A549 (cell line): ENCODE data around the gene VCL. TPM values are rescaled to one million over a fixed set of nuclear protein-coding genes. Genes with fewer than 3 reads are reported as not detected.

Experiments used
- ATAC-seq, 2 experiments: fragments of 200-7000 bp in 1 of 2; fragments of >200 bp in 1 of 2; cut with Nextera tagmentation in 1 of 2; cut with Tn5 transposase in 1 of 2; 3 replicates each; pipeline versions ENCODE4 v1.8.0 to v1.9.1; 2018 to 2020; ENCODE audit warnings: mild to moderate bottlenecking in 1 of 2, moderate library complexity in 1 of 2
- CTCF ChIA-PET: fragments of 300-600 bp; sonication (Branson Sonifier 250); formaldehyde crosslinking; extraction: SDS; loops from one replicate; lab custom pipeline; 2021; ENCODE audit warnings: antibody characterized with exemption, inconsistent platforms; lab: Yijun Ruan, JAX
- POLR2A ChIA-PET: fragments of 350-600 bp; formaldehyde crosslinking; extraction: SDS; loops from one replicate; lab custom pipeline; 2021; ENCODE audit warnings: antibody characterized with exemption, inconsistent platforms; lab: Yijun Ruan, JAX
- DNase-seq, 2 experiments: peaks; one replicate each; pipeline versions ENCODE4 v3.0.0 to v3.0.0-alpha.2; 2011 to 2016; ENCODE audit warnings: low read depth in 1 of 2, low spot score in 1 of 2
- FAIRE-seq: peaks from 2 replicates; lab custom pipeline; 2011; peaks lifted over from hg19 to GRCh38; lab: Jason Lieb, UNC
- H3K27ac ChIP-seq, 2 experiments: fragments of >200 bp; sonication (Bioruptor Twin); formaldehyde crosslinking; 3 replicates each; pipeline ENCODE4 v1.5.1; 2016 to 2017
- H3K4me1 ChIP-seq: fragments of >200 bp; sonication (Bioruptor Twin); formaldehyde crosslinking; 3 replicates; pipeline ENCODE4 v1.6.1; 2016
- H3K4me2 ChIP-seq: fragments of >200 bp; sonication (Bioruptor Twin); formaldehyde crosslinking; 3 replicates; pipeline ENCODE4 v1.6.1; 2016
- H3K4me3 ChIP-seq: fragments of >200 bp; sonication (Bioruptor Twin); formaldehyde crosslinking; 3 replicates; pipeline ENCODE4 v1.5.1; 2016
- H3K9me3 ChIP-seq: fragments of >200 bp; sonication (Bioruptor Twin); formaldehyde crosslinking; 3 replicates; pipeline ENCODE4 v1.6.1; 2016
- BHLHE40 ChIP-seq: IDR thresholded peaks from 2 replicates; pipeline ENCODE4 v1.6.1; 2012; ENCODE audit warnings: low read depth, low read length, inconsistent platforms
- CBX2 ChIP-seq: fragments of 200-600 bp; sonication (generic); IDR thresholded peaks from 2 replicates; pipeline ENCODE4 v1.6.1; 2016; ENCODE audit warnings: low read depth, mild to moderate bottlenecking, borderline replicate concordance
- CHD4 ChIP-seq: fragments of 200-600 bp; sonication (generic); IDR thresholded peaks from 2 replicates; pipeline ENCODE4 v1.6.1; 2016; ENCODE audit warnings: antibody characterized with exemption, mild to moderate bottlenecking, borderline replicate concordance
- CTCF ChIP-seq: fragments of >200 bp; sonication (Bioruptor Twin); formaldehyde crosslinking; IDR thresholded peaks from 3 replicates; pipeline ENCODE4 v1.5.1; 2016
- ESRRA ChIP-seq: fragments of 150-350 bp; IDR thresholded peaks from 2 replicates; pipeline ENCODE4 v1.6.1; 2014; ENCODE audit warnings: mild to moderate bottlenecking, low read length, borderline replicate concordance
- FOSB ChIP-seq: fragments of 250-450 bp; sonication (Bioruptor Pico); IDR thresholded peaks from 2 replicates; pipeline ENCODE4 v1.5.0; 2020; ENCODE audit warnings: mild to moderate bottlenecking, moderate library complexity
- HMGXB4 ChIP-seq: fragments of 250-450 bp; sonication (Bioruptor Pico); IDR thresholded peaks from 2 replicates; pipeline ENCODE4 v1.5.0; 2021; ENCODE audit warnings: mild to moderate bottlenecking, moderate library complexity, borderline replicate concordance
- HOXA7 ChIP-seq: fragments of 250-450 bp; sonication (Bioruptor Pico); IDR thresholded peaks from 2 replicates; pipeline ENCODE4 v1.5.0; 2020; ENCODE audit warnings: mild to moderate bottlenecking, moderate library complexity
- HOXB5 ChIP-seq: fragments of 250-450 bp; sonication (Bioruptor Pico); IDR thresholded peaks from 2 replicates; pipeline ENCODE4 v1.5.0; 2020; ENCODE audit warnings: mild to moderate bottlenecking, moderate library complexity
- JUNB ChIP-seq: fragments of >200 bp; sonication (Bioruptor Twin); formaldehyde crosslinking; IDR thresholded peaks from 2 replicates; pipeline ENCODE4 v1.6.1; 2016
- KDM1A ChIP-seq: fragments of 200-600 bp; sonication (generic); IDR thresholded peaks from 2 replicates; pipeline ENCODE4 v1.6.1; 2016; ENCODE audit warnings: low read depth, mild to moderate bottlenecking
- MAZ ChIP-seq: fragments of 150-350 bp; IDR thresholded peaks from 2 replicates; pipeline ENCODE4 v1.6.1; 2014; ENCODE audit warnings: antibody characterized with exemption, low read depth, low read length, borderline replicate concordance
- NR3C1 ChIP-seq: fragments of >200 bp; sonication (Bioruptor Twin); formaldehyde crosslinking; IDR thresholded peaks from 3 replicates; pipeline ENCODE4 v1.6.1; 2017
- PHF8 ChIP-seq: fragments of 200-600 bp; sonication (generic); IDR thresholded peaks from 2 replicates; pipeline ENCODE4 v1.6.1; 2016; ENCODE audit warnings: low read depth, mild to moderate bottlenecking, antibody characterized with exemption, moderate library complexity, borderline replicate concordance
- RCOR1 ChIP-seq: fragments of 150-350 bp; IDR thresholded peaks from 2 replicates; pipeline ENCODE4 v1.6.1; 2014; ENCODE audit warnings: antibody characterized with exemption, low read length, low read depth
- RFX5 ChIP-seq: fragments of 450-650 bp; IDR thresholded peaks from 2 replicates; pipeline ENCODE4 v1.7.1; 2014; ENCODE audit warnings: antibody characterized with exemption, mild to moderate bottlenecking, moderate library complexity
- TFCP2L1 ChIP-seq: fragments of 250-450 bp; sonication (Bioruptor Pico); IDR thresholded peaks from 2 replicates; pipeline ENCODE4 v1.5.0; 2021; ENCODE audit warnings: mild to moderate bottlenecking
- ZNF302 ChIP-seq: fragments of 250-450 bp; sonication (Bioruptor Pico); IDR thresholded peaks from 2 replicates; pipeline ENCODE4 v1.9.0; 2021; ENCODE audit warnings: inconsistent platforms, mild to moderate bottlenecking, moderate library complexity
- WGBS: methylation state at CpG from one replicate; pipeline ENCODE4 v1.1.6; 2017; ENCODE audit errors: missing lambda C conversion rate; 5-methylcytosine and 5-hydroxymethylcytosine counted together
- polyA plus RNA-seq, 4 experiments: library from polyadenylated mRNA; depleted of rRNA in 3 of 4; stranded (reverse); fragments of >200 nt; fragmentation: RNase III in 1 of 4; extraction: RNeasy Plus Mini Kit Qiagen cat#74134 plus additional on column Dnase treatment in 1 of 4; gene quantifications; 2 replicates in 3 of 4; 3 replicates in 1 of 4; pipeline ENCODE4 v1.2.3, GENCODE V29; 2011 to 2017

Gene VCL
- polyA plus RNA-seq, 2 of the 4 experiments (the other 2 are of a cell fraction) = 101 to 112 TPM

DNA sequence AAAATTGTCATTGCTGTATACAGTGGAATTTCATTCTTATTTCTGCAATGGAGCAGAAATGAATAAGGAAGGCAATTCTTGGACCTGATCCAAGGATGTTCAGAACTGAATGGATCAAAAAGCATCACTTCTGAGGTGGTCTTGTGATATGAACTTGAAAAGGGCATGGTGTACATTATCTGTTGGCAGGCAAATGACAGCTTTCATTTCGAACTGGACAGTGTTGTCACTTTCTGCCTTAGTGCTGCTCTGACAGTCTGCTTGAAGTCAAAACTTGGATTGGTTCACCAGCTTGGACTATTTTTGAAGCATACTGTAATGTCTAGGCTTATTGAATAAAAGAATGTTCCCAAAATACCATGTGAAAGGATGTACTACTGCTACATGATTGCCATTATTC, 52.0 kb downstream of the VCL start:
- 82% methylated on average over 1 of the region's 1 CpG for WGBS
- Histone ChIP-seq H3K27ac (no peak overlapping the region; a peak in 1 of 6 replicates), H3K4me3 (no peak overlapping the region), H3K4me1 (peaks cover 70% of the 10 kb centered on the region), H3K4me2 (peak overlapping the region; percentile 17; the same call in 1 of the 3 replicates), H3K9me3 (no peaks in the 10 kb centered on the region)
- ATAC-seq (peak in 1 of 2 experiments; percentile 11; a peak in 1 of 6 replicates), FAIRE-seq (no peak), DNase-seq (no peak)
- ChIA-PET POLR2A (no interaction called here), CTCF (interaction anchor here (0.7 to 3.3 kb wide), 7 partner anchors 16 to 164 kb away, joined by 3 to 14 read pairs (median 3); no protein-coding TSS in a partner anchor)
- TF ChIP-seq JUNB = no peak
- no peak for TF ChIP-seq HOXA7 (CRISPR knock-in tag)
- TF ChIP-seq RCOR1 = no peak
- TF ChIP-seq CTCF = no peak
- TF ChIP-seq CHD4 = no peak

- FAIRE-seq (no peak), DNase-seq (no peak), ATAC-seq (no peak)
- CTCF ChIA-PET = interaction anchor here (0.7 to 3.3 kb wide), 6 partner anchors 16 to 201 kb away, joined by 3 to 14 read pairs (median 3); no protein-coding TSS in a partner anchor
- Histone ChIP-seq H3K4me2 (peak overlapping the region; percentile 17; the same call in 1 of the 3 replicates), H3K9me3 (no peaks in the 10 kb centered on the region), H3K4me3 (no peak overlapping the region), H3K4me1 (peaks cover 77% of the 10 kb centered on the region)
- WGBS = 89% methylated on average over 1 of the region's 1 CpG
- POLR2A ChIA-PET = no interaction called here
- no peak for TF ChIP-seq BHLHE40
- no peak for TF ChIP-seq HMGXB4
- no peak for TF ChIP-seq FOSB
- no peak for TF ChIP-seq TFCP2L1 (CRISPR knock-in tag)
- no peak for TF ChIP-seq PHF8
- no peak for TF ChIP-seq RCOR1
- no peak for TF ChIP-seq HOXB5
- TF ChIP-seq KDM1A = no peak
- TF ChIP-seq ESRRA = no peak
- no peak for TF ChIP-seq JUNB
- TF ChIP-seq NR3C1 = no peak
- TF ChIP-seq CHD4 = no peak
- TF ChIP-seq ZNF302 (CRISPR knock-in tag) = no peak
- no peak for TF ChIP-seq CBX2
- no peak for TF ChIP-seq MAZ
- TF ChIP-seq, all 56 proteins: peak for 0
- peak overlapping the region in 1 of 2 experiments; percentile 14; a peak in 1 of 6 replicates for H3K27ac ChIP-seq
Observed at GRCh38 chr10:74050653-74051052, 52.7 kb downstream of the VCL start.

DNA sequence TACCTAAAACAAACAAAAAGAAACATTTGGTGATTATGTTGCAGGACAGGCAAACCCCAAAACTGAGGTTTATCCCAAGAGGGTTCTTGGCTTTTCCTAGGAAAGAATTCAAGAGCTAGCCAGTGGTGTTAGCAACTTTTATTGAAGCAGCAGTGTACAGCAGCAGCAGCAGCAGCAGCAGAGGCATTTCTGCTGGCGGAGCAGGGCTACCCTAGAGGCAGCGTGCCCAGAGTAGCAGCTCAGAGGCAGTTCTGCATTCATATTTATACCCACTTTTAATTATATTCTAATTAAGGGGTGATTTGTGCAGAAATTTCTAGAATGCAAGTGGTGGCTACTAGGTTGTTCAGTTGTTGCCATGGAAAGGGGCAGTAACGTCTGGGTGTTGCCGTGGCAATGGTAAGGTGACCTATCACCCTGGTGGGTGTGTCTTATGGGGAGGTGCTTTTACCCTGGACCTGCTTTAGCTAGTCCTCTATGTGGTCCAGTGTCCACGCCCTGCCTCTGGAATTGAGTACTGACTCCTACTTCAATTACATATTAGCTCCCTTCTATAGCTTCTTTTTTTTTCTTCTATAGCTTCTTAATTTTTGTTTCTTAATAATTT, 53.9 kb downstream of the VCL start:
- Histone ChIP-seq H3K27ac (peak overlapping the region; percentile 10 to 37; a peak in 3 of 6 replicates), H3K4me2 (peak overlapping the region; percentile 11; the same call in 1 of the 3 replicates)
- TF ChIP-seq RFX5 (0 out of 2 replicates have a peak, but pooled peaks have one; percentile 62), TFCP2L1 (CRISPR knock-in tag) (no peak)
- TF ChIP-seq, all 56 proteins: peak for 1
- Histone ChIP-seq H3K4me3 (no peak overlapping the region), H3K9me3 (no peaks in the 10 kb centered on the region), H3K4me1 (peaks cover 88% of the 10 kb centered on the region)
- POLR2A ChIA-PET = interaction anchor here (0.6 kb wide), 1 partner anchor 54 kb away, joined by 3 read pairs; the partner anchor contains the start of gene VCL
- CTCF ChIA-PET = interaction anchor here (0.6 to 3.3 kb wide), 14 partner anchors 12 to 237 kb away, joined by 3 to 14 read pairs (median 4); no protein-coding TSS in a partner anchor
- 75% methylated on average over 5 of the region's 5 CpGs for WGBS
- DNase-seq (peak; percentile 25 to 61), FAIRE-seq (no peak), ATAC-seq (peak; percentile 63 to 68; a peak in 5 of 6 replicates)
